NCI-H2081 (cell line): ENCODE results near the gene PTPN1.
"Not testable (repeated sequence)": the region's sequence is repeated elsewhere in the genome, so short reads cannot be mapped to it uniquely, and the experiment has no call there.

Experiments used
- DNase-seq, 2 experiments: peaks; one replicate each; lab custom pipeline; 2025; lab: John Stamatoyannopoulos, UW

Gene PTPN1

DNA sequence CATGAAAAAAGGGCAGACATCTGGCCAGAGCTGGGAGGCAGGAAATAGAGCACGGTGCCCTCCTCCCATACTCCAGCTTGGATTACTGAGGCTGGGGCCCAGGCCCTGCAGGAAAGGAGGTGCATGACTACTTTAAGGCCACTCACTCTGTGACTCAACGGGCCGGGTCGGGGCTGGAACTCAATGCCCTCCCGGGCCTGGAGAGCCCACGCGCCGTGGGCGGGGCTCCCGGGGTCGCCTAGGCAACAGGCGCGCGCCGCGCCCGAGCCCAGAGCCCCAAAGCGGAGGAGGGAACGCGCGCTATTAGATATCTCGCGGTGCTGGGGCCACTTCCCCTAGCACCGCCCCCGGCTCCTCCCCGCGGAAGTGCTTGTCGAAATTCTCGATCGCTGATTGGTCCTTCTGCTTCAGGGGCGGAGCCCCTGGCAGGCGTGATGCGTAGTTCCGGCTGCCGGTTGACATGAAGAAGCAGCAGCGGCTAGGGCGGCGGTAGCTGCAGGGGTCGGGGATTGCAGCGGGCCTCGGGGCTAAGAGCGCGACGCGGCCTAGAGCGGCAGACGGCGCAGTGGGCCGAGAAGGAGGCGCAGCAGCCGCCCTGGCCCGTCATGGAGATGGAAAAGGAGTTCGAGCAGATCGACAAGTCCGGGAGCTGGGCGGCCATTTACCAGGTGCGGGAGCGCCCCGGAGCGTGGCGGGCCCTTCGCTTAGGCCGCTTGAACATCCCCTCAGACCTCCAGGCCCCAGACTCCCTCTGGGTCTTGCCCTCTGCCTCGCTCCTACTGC lies at the start of gene PTPN1:
TSS of gene PTPN1 (plus strand) at position 461 of the 783 bp plus-strand sequence. CDS start at position 606, 145 bp downstream.
- DNase-seq: peak; percentile 98

DNA sequence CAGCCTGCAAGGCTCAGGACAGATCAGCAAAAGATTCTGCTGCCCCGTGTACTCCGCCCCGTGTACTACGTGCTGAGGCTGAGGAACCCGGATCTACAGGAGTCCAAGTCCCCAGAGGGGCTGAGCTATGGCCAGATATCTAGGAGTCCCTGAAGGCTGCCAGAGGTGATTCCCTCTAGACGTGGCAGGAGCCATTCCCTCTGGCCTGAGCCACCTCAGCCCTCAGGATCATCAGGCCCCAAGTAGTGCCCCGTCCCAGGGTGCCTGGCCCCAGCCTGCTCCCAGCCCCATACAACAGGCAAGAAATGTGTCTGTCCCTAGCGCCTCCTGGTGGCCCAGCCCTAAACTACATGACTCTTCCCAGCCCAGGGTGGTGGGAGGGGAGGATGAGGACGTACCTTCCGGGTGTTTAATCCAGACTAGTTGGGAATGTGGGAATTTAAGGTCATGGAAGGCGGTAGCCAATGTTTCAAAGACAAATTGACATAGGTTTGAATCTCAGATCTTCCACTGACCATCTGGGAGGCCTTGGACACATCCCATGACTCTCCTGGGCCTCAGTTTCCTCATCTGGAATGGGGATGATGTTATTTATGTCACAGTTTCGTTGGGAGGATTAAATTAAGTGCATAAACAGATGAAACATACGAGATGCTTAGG lies 49.4 kb upstream of the PTPN1 start:
- DNase-seq: peak; percentile 53 to 56

DNA sequence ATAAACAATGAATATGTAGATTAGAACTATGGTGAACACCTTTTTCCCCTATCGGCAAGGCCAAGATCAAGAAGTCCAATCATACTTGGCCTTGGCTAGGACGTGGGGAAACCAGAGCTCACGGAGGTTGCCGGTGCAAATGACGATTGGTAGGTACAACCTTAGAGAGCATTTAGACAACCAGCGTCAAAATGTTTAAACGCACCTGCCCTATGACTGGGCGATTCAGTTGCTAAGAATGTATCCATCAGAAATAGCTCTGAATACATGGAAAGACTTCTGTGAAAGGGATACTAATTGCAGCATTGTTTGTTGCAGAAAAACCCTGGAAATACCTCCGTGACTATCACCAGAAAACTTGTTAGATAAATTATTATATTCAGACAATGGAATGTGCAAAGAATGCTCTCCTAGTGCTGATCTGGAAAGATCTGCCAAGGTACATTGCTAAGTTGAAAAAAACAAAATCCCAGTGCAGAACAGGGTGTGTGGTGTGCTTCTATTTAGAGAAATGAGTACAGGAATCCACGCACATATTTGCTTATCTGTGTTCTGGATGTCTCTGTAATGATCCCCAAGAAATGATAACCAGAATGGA lies 48.0 kb upstream of the PTPN1 start:
- no peak for DNase-seq

DNA sequence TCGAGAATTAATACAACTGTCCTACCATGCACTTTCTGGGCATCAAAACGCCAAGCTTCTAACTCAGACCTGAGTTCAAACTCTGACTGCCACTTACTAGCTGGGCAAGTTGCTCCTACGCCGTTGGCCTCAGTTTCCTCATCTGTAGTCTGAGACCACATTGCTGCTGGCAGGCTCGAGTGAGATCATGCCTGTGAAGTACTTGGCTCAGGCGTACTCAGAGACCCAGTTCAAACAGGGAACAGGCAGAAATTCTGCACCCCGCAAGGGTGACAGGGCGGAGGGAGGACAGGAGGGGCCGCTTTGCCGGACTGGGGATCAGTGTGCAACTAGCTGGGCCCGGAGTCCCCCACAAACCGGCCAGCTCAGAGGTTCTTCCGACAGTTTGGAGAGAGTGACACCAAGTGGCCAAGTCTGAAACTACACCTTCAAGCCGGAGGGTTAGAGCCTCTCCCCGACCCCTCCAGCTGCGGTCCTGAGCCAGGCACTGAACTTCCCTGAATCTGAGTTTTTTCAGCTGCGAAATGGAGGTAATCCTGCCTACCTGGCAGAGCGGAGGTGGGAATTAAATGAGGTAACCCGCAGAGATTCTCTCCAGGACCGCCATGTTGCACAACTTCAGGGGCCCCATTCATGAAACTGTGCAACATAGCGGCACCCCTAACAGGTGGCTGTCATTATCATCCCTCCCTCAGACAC lies 46.0 kb upstream of the PTPN1 start:
- peak; percentile 37 to 40 for DNase-seq

DNA sequence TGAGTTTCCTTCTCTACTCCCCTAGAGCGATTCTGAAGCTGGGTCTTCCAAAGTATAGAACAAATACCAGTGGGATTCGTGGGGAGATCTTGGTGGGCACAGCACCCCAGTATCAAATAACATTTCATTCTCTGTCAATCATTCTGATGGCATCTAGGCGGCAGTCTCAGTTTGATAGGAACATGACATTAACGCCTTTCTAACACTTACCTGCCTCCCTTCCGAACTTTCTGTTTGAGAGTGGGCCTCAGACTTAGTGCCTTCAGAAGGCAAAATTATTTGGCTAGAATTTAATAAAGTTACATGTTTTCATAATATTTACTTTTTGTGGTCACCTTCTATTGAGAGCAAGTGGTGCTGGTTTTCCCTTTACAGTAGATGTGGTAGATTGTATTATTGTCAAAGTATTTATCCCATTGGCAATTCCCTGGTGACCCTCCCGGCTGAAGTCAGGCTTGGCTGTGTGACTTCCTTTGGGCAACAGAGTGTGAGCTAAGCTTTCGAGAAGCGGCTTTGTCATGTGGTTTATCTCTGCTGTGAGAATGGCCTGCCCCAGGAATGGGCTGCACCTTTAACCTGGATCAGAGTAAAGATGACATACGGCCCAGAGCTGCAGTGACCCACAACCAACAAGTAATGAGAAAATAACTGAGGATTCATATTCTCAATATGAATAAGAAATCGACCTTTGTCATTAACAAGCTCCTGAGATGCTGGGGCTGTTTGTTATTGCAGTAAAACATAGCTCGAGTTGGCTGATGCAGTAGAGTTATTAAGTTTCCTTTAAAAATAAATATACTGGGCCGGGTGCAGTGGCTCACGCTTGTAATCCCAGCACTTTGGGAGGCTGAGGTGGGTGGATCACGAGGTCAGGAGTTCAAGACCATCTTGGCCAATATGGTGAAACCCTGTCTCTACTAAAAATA lies 45.2 kb upstream of the PTPN1 start:
- DNase-seq: no peak

DNA sequence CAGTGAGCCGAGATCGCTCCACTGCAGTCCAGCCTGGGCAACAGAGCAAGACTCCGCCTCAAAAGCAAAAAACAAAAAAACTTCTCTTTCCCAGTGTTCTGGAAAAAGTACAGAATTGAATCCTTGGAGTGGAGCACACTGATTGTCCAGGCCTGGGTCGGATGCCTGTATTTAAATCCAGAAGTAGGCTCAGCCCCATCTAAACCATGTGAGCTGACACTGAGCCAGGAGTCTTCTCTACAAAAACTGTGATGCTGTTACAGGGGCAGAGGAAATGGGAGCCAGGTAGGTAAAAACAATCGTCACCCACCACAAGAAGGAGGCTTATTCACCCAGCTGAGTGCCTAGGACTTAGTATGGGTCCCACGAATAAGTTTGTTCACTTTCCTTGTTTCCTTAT lies 43.0 kb upstream of the PTPN1 start:
- no peak for DNase-seq

DNA sequence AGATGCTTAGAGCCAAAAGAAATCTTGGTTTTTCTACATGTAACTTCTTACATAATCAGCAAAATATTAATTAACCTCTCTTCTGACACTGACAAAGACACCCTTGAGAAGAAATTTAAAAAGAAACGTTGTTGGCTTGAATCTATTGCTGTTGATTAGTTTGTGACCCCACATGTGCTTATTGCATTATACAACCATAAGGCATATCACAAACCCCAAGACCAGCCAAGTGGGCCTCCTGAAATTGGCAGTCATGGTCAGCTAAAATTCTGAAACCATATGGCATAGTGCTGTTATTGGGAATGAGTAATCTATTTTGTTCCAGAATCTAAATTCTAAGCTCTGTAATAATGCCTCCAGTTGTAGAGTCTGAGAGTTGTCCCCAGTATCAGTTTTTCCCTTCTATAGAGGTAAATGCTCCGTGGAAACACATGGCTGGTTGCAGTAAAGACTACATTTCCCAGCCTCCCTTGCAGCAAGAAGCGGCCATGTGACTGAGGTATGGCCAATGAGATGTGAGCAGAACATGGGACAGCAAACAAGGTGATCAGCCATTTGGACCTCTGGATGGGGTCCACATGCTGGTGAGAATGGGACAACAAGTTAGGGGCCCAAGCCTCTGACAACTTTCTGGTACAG lies 42.3 kb upstream of the PTPN1 start:
- peak in 1 of 2 experiments; percentile 18 for DNase-seq

DNA sequence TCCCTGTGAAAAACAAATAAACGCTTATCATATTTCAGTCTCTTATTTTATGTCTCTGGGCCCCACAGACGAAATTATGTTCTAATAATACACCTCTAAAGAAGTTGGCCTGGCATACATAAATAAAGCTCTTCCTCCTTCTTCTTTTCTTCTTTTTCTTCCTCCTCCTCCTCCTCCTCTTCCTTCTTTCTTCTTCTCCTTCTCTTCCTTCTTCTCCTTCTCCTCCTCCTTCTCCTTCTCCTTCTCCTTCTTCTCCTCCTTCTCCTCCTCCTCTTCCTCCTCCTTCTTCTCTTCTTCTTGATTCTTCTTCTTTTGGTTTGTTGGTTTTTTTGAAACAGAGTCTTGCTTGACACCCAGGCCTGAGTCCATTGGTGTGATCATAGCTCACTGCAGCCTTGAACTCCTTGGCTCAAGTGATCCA lies 41.8 kb upstream of the PTPN1 start:
- no peak for DNase-seq

DNA sequence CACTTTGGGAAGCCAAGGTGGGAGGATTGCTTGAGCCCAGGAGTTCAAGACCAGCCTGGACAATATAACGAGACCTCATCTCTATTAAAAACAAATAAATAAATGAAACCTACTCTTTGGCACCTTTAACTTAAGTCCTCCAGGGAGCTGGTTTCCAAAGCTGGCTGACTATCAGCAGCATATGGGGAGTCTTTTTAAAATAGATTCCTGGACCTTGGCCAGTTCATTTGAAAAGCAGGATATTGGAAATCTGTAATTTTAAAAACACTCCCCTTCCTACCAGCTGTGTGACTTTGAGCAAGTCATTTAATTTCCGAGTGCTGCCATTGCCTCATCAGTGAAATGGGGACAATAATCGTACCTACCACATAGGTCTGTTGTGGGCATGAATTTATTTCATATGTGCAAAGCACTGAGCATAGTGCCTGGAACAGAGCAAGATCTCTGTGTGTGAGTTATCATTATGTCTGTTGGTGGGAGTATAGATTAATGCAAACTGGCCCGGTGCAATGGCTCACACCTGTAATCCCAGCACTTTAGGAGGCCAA lies 40.9 kb upstream of the PTPN1 start:
- no peak for DNase-seq

DNA sequence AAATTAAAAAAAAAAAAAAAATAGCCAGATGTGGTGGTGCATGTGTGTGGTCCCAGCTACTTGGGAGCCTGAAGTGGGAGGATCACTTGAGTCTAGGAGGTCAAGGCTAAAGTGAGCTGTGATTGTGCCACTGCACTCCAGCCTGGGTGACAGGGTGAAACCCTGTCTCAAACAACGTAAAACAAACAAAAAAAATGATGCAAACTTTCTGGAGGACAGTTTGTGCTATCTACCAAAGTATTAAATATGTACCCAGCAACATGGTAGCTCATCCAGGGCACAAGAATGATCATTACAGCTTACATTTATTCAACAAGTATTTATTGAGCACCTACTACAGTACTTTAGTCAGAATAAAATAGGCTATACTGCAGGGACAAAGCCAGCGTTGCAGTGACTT lies 40.4 kb upstream of the PTPN1 start:
- DNase-seq: no peak

DNA sequence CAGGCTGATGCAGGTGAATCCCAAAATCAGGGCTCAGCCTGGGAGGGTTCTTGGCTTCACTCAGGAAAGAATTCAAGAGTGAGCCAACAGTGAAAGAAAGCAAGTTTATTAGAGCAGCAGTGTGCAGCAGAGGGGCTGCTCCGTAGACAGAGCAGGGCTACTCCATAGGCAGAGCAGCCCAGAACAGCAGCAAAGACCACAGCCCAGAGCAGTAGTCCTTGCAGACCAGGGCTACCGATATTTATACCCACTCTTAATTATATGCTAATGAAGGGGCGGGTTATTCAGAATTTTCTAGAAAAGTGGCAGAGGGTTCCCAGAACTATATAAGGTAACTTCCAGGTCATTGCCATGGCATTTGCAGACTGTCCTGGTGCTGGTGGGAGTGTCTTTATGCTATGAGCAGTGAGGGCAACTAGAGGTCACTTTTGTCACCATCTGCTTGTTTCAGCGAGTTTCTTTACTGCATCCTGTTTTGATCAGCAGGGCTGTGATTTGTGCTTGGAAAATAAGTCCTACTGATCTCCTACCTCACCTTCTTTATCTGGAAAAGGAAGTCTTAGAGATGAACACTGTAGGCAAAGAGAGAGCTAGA lies 39.8 kb upstream of the PTPN1 start:
- no peak for DNase-seq

DNA sequence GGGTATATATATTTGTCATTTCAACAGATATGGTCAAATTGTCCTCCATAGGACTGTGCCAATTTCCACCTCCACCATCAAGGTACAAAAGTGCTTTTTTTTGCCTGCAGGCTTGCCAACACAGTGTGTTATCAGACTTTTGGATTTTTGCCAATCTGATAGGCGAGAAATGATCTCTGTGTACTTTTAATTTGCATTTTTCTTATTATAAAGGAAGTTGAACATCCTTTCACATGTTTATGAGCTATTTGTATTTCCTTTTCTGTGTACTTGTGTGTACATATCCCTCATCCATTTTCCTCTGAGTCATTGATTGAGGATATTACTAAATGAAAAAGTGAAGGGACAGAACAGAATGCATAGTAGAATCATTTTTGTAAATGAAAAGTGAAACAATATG lies 39.0 kb upstream of the PTPN1 start:
- peak in 1 of 2 experiments; percentile 31 for DNase-seq

DNA sequence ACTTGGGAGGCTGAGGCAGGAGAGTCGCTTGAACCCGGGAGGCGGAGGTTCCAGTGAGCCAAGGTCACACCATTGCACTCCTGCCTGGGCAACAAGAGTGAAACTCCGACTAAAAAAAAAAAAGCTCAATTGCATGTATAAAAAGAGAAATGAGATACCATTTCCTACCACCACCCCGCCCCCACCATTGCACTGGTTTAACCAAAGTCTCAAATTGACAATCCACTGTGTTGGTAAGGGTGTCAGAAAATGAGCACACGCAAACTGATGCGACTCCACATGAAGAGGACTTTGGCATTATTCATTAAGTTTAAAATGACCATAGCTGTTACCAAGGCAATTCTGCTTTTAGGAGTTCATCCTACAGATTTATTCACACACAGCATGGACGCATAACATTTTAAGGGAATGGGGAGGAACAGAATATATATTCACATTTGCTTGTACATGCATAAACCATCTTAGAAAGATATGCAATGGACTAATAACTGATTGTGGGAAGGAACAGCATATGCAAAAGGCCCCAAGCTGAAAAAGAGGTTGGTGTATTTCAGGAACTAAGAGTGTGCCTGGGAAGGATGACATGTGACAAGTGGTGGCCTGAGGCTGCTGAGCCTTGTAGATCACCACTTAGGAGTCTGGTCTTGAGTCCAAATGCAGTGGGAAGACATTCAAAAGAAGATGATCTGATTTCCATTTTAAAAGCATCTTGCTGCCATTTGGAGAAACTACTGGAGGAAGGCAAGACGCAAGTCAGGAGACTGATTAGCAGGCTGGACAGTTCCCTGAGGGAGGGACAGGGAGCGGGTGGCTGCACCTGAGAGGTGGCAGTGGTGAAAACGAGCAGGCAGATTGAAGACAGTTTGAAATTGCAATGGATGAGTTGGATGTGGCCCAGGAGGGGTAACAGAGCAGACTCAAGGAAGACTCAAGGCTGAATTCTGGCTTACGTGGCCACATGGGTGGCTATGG lies 37.2 kb upstream of the PTPN1 start:
- DNase-seq: no peak

DNA sequence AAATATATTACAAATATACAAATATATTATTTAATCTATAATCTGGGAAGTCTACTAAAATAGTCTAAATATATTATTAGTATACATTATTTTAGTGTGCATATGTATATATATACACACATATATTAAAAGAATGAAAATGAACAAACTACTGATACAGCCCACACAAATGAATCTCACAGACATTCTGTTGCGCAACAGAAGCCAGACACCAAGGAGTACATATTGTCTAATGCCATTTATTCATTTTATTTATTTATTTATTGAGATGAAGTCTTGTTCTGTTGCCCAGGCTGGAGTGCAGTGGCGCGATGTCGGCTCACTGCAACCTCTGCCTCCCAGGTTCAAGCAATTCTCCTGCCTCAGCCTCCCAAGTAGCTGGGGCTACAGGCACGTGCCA lies 35.8 kb upstream of the PTPN1 start:
- DNase-seq: not testable (repeated sequence)

DNA sequence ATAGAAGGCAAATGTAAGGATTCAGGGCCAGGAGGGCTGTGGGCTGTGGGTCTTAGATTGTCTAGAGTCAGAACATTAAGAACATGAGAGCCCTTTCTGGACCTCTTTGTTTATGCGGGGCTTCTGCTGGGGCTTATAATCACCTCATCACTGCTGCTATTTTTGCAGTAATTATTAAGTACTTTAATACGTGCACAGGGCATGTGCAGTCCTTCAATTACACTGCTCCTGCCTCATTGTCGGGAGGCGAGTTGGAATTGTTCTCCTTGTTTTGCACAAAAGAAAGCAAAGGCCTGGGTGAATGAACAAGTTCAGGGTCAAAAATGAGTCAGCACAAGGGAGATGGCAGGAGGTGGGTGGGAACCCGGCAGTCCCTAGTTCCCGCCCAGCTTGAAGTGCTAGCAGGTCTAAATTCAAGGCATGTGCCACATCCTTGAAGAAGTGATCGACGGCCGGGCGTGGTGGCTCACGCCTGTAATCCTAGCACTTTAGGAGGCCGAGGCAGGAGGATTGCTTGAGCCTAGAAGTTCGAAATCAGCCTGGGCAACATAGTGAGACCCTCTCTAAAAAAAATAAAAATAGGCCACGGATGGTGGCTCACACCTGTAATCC lies 34.4 kb upstream of the PTPN1 start:
- DNase-seq: no peak

DNA sequence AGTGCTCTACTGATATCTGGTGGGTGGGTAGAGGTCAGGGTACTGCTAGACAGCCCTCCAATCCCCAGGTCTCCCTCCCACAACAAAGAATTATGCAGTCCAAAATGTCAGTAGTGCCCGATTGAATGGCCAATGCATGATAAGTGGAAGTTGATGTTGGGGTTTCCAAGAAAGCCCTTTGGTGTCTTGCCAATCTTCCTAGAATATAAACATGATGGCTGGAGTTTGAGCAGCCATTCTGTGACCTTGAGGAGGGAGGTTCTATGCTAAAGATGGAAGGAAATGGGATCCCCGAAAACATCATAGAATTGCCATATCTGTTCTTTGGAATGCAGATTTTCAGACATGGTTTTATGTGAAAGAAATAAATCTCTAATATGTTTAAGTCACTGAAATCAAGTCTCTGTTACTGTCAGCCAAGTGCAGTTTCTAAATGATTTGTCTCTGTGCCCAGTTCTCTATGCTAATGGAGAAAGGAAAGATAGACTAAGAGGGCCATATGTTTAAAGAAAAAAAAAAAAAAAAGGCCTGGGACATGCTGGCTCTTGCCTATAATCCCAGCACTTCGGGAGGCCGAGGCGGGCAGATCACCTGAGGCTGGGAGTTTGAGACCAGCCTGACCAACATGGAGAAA lies 32.8 kb upstream of the PTPN1 start:
- no peak for DNase-seq

DNA sequence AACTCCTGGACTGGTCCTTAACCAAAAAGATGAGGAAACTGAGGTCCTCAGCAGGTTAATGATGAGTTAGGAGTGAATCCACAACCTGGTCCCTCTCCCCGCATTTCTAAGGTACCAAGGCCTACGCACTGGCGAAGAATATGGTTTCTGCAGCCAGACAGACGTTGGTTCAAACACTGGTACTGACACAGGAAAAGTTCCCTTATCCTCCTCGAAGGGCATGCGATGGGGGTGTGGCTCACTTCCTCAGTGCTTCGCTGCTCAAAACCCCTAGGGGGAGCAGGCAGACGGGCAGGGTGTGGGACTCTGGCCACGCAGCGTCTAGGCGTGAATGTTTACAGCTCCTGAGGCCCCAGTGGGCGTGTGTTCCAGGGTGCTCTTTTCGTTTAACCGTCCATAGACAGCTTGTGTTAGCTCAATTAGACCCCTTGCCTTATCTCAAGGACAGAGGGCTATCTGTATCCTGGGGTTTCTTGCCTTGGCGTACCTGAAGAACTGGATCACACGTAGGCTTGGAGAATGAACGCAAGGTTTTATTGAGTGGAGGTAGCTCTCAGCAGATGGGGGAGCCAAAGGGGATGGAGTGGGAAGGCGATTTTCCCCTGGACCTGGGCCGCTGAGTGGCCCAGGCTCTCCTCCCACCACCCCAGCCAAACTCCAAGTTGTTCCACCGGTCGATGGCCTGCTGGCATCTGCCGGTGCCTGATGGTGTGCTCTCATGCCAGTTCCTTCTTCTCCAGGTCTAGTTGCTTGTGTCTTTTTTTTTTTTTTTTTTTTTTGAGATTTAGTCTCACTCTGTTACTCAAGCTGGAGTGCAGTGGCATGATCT lies 31.8 kb upstream of the PTPN1 start:
- DNase-seq: peak in 1 of 2 experiments; percentile 26
